CD4-positive, alpha-beta T cell (primary cell): ENCODE measurements around the gene DYRK1A. TPM values are rescaled to one million over a fixed set of nuclear protein-coding genes. Genes with fewer than 3 reads are reported as not detected.
A peak's percentile ranks its signal among the peaks of the same experiment; 100 is the strongest.

Experiments used
- ATAC-seq: fragments of 200-7000 bp; cut with Tn5 transposase; one replicate; pipeline ENCODE4 v1.10.0; 2022; ENCODE audit warnings: mild to moderate bottlenecking; ENCODE audit not compliant: poor library complexity
- CTCF ChIA-PET: fragments of 350-600 bp; sonication (Branson Sonifier 250); formaldehyde crosslinking; loops from one replicate; lab custom pipeline; 2021; ENCODE audit warnings: antibody characterized with exemption, inconsistent platforms; lab: Charles Lee
- POLR2A ChIA-PET: fragments of 350-600 bp; sonication (Branson Sonifier 250); formaldehyde crosslinking; loops from one replicate; lab custom pipeline; 2021; ENCODE audit warnings: antibody characterized with exemption, inconsistent platforms; lab: Charles Lee
- DNase-seq, 14 experiments: peaks; one replicate each; pipeline ENCODE4 v3.0.0-alpha.2; 2013 to 2020; ENCODE audit warnings: mixed read lengths in 2 of 14
- H3K27ac ChIP-seq, 2 donors: one replicate each; pipeline versions ENCODE4 v1.5.1 to v1.7.0; 2013; ENCODE audit warnings: low read length in 2 of 2, low read depth in 1 of 2, mild to moderate bottlenecking in 1 of 2
- H3K27me3 ChIP-seq, 2 experiments: 1 replicate in 1 of 2; 2 replicates in 1 of 2; pipeline versions ENCODE4 v1.6.1 to v1.7.0; 2013; ENCODE audit warnings: low read length in 2 of 2, control low read depth in 1 of 2, mild to moderate bottlenecking in 1 of 2, moderate library complexity in 1 of 2; ENCODE audit not compliant: insufficient read depth in 2 of 2, control insufficient read depth in 1 of 2
- H3K36me3 ChIP-seq: one replicate; pipeline ENCODE4 v1.6.1; 2013; ENCODE audit warnings: low read length, control low read depth; ENCODE audit not compliant: insufficient read depth
- H3K4me1 ChIP-seq: one replicate; pipeline ENCODE4 v1.6.1; 2013; ENCODE audit warnings: low read length, control low read depth; ENCODE audit not compliant: insufficient read depth
- H3K4me3 ChIP-seq: one replicate; pipeline ENCODE4 v1.5.1; 2013; ENCODE audit warnings: mild to moderate bottlenecking, low read length, moderate library complexity
- H3K9me3 ChIP-seq, 2 experiments: 1 replicate in 1 of 2; 2 replicates in 1 of 2; pipeline versions ENCODE4 v1.6.1 to v1.7.0; 2013; ENCODE audit warnings: low read length in 2 of 2, mild to moderate bottlenecking in 2 of 2, control low read depth in 1 of 2, moderate library complexity in 1 of 2; ENCODE audit not compliant: control insufficient read depth in 1 of 2, insufficient read depth in 1 of 2
- H3K27ac Mint-ChIP-seq: one replicate; pipeline ENCODE4 v1.8.0; 2020; ENCODE audit warnings: mixed read lengths
- H3K27me3 Mint-ChIP-seq: one replicate; pipeline ENCODE4 v1.8.0; 2021; ENCODE audit warnings: mixed read lengths
- H3K36me3 Mint-ChIP-seq: one replicate; pipeline ENCODE4 v1.8.0; 2021; ENCODE audit warnings: low read depth, mixed read lengths
- H3K4me1 Mint-ChIP-seq: one replicate; pipeline ENCODE4 v1.8.0; 2021; ENCODE audit warnings: low read depth, mixed read lengths
- H3K4me3 Mint-ChIP-seq: one replicate; pipeline ENCODE4 v1.8.0; 2020; ENCODE audit warnings: mild to moderate bottlenecking, mixed read lengths
- H3K9me3 Mint-ChIP-seq: one replicate; pipeline ENCODE4 v1.8.0; 2020; ENCODE audit warnings: mixed read lengths
- intact Hi-C, 2 experiments: fragments of 100-400 bp; cut with DNase I in 1 of 2; cut with micrococcal nuclease in 1 of 2; formaldehyde crosslinking; loops; one replicate each; pipeline versions ENCODE4 v1.15.1 to v1.9.0; 2023 to 2025; cut with DNase I, micrococcal nuclease
- total RNA-seq, 174 experiments: library from RNA in 2 of 174; stranded (reverse) in 2 of 174; gene quantifications; one replicate each; pipeline ENCODE4 v1.2.3 and lab custom pipeline; 2021 to 2026
- TF ChIP-seq, protein P1 (sequence below): fragments of 200-600 bp; IDR thresholded peaks from one replicate; pipeline ENCODE4 v1.8.0; 2022; ENCODE audit warnings: antibody characterized with exemption, mild to moderate bottlenecking

Gene DYRK1A
- total RNA-seq, 2 experiments from 2014 or later, result 135 to 145 TPM

DNA sequence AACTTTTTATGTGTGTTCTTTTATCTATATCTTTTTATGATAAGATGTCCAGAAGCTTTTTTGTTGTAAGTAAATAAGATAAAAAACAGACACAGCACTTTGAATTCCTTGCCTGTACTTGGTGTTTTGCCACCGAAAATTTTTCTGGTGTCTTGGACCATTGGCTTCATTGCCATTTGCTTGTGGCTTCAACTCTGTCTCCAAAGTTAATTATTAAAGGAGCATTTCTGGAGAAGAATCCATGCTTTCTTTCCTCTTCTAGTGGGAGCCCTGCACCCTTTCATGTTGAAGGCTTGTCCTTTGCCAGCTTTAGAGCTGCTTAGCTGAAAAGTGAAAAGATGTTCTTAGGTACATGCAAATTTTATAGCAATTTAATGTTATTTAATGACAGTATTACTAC is 112.2 kb downstream of the DYRK1A start:
- Histone ChIP-seq H3K36me3 (peaks cover 45% of the 10 kb centered on the region), H3K27ac (no peak overlapping the region), H3K4me1 (peaks cover 14% of the 10 kb centered on the region), H3K27me3 (no peaks in the 10 kb centered on the region), H3K4me3 (no peak overlapping the region), H3K9me3 (no peaks in the 10 kb centered on the region)
- ATAC-seq (no peak), DNase-seq (no peak)
- CTCF ChIA-PET, result no interaction called here
- H3K27me3 Mint-ChIP-seq, result no peaks in the 10 kb centered on the region
- H3K36me3 Mint-ChIP-seq, result peaks cover 81% of the 10 kb centered on the region
- peak overlapping the region; percentile 39 for H3K27ac Mint-ChIP-seq
- H3K9me3 Mint-ChIP-seq, result no peaks in the 10 kb centered on the region
- POLR2A ChIA-PET, result interaction anchor here (1.5 kb wide), 1 partner anchor 15 kb away, joined by 3 read pairs; no protein-coding TSS in a partner anchor
- intact Hi-C loops, result no loop called here
- TF ChIP-seq, protein P1, sequence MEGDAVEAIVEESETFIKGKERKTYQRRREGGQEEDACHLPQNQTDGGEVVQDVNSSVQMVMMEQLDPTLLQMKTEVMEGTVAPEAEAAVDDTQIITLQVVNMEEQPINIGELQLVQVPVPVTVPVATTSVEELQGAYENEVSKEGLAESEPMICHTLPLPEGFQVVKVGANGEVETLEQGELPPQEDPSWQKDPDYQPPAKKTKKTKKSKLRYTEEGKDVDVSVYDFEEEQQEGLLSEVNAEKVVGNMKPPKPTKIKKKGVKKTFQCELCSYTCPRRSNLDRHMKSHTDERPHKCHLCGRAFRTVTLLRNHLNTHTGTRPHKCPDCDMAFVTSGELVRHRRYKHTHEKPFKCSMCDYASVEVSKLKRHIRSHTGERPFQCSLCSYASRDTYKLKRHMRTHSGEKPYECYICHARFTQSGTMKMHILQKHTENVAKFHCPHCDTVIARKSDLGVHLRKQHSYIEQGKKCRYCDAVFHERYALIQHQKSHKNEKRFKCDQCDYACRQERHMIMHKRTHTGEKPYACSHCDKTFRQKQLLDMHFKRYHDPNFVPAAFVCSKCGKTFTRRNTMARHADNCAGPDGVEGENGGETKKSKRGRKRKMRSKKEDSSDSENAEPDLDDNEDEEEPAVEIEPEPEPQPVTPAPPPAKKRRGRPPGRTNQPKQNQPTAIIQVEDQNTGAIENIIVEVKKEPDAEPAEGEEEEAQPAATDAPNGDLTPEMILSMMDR, result no peak
- peaks cover 54% of the 10 kb centered on the region for H3K4me1 Mint-ChIP-seq
- no peak overlapping the region for H3K4me3 Mint-ChIP-seq

DNA sequence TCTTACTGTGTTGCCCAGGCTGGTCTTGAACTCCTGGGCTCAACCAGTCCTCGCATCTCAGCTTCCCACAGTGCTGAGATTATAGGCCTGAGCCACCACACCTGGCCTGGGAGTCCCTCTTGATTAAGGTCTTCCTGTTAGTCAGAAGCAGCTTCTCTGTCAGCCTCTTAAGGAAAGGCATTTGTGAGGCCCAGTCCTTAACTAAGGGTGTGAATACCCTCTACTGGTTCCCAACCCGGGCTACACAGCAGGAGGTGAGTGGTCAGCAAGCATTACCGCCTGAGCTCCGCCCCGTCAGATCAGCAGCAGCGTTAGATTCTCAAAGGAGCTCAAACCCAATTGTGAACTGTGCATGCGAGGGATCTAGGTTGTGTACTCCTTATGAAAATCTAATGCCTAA is 117.2 kb downstream of the DYRK1A start:
- DNase-seq (no peak), ATAC-seq (no peak)
- no peaks in the 10 kb centered on the region for H3K4me1 ChIP-seq
- H3K36me3 ChIP-seq, result peaks cover 62% of the 10 kb centered on the region
- no peak overlapping the region for H3K4me3 ChIP-seq
- Mint-ChIP-seq H3K4me3 (no peak overlapping the region), H3K9me3 (no peaks in the 10 kb centered on the region), H3K27me3 (no peaks in the 10 kb centered on the region), H3K27ac (no peak overlapping the region), H3K36me3 (peaks cover 76% of the 10 kb centered on the region), H3K4me1 (peaks cover 25% of the 10 kb centered on the region)
- CTCF ChIA-PET, result no interaction called here
- no peak overlapping the region for H3K27ac ChIP-seq
- H3K9me3 ChIP-seq, result no peaks in the 10 kb centered on the region
- H3K27me3 ChIP-seq, result no peaks in the 10 kb centered on the region
- TF ChIP-seq, protein P1, result no peak
- POLR2A ChIA-PET, result no interaction called here
- intact Hi-C loops, result no loop called here

DNA sequence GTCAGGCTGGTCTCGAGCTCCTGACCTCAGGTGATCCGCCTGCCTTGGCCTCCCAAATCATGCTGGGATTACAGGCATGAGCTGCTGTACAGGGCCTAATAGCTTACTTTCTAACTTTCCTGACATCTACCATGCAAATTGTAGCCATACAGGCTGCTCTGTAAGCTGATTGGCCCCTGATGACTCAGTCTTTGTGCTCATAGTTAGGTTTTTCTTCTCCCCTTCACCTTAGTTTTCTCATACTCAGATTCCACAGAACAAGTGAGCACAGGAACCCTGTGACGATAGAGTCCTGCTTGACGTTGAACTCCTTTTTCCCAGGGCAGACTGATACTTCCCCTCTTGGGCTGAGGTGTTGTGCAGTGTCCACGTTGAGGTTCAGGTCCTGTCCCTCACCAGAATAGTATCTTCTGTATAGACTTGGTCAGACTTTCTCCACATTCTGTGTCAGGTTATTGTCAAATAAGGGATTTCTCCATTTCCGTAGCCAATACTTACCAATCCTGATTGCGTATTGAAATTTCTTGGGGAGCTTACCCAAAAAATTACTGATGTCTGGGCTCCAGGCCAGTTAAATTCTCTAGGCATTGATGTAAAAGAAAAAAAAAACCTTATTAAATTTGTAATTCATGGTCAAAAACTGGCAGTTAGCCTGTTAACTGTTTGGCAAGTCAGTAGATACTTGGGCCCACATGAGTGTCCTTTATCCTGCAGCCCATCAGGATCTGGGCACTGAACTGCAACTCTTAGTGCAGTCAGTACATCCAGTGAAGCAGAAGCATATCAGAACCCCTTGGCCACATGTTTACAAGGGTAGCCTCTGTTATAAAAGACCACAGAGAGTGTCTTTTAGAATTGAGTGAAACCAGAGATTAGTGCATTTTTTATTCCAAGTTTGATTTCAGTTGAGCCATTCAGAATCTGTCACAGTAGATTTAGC is 118.2 kb downstream of the DYRK1A start:
- H3K27ac ChIP-seq, result no peak overlapping the region
- no peak for DNase-seq
- Mint-ChIP-seq H3K4me3 (no peak overlapping the region), H3K9me3 (no peaks in the 10 kb centered on the region), H3K36me3 (peaks cover 80% of the 10 kb centered on the region), H3K4me1 (peaks cover 33% of the 10 kb centered on the region), H3K27me3 (no peaks in the 10 kb centered on the region), H3K27ac (peak overlapping the region; percentile 49)
- no peaks in the 10 kb centered on the region for H3K27me3 ChIP-seq
- no peaks in the 10 kb centered on the region for H3K9me3 ChIP-seq
- ATAC-seq, result no peak
- H3K36me3 ChIP-seq, result peaks cover 66% of the 10 kb centered on the region
- intact Hi-C loops, result no loop called here
- CTCF ChIA-PET, result no interaction called here
- TF ChIP-seq, protein P1, result no peak
- no peak overlapping the region for H3K4me3 ChIP-seq
- H3K4me1 ChIP-seq, result no peaks in the 10 kb centered on the region
- POLR2A ChIA-PET, result no interaction called here
